ENCODE data around the gene CCDC171. TPM values are rescaled to one million over a fixed set of nuclear protein-coding genes. Genes with fewer than 3 reads are reported as not detected.

The CCDC171 gene
- total RNA-seq, 2 donors from 2014 or later, result 4.9 to 6.0 TPM

DNA sequence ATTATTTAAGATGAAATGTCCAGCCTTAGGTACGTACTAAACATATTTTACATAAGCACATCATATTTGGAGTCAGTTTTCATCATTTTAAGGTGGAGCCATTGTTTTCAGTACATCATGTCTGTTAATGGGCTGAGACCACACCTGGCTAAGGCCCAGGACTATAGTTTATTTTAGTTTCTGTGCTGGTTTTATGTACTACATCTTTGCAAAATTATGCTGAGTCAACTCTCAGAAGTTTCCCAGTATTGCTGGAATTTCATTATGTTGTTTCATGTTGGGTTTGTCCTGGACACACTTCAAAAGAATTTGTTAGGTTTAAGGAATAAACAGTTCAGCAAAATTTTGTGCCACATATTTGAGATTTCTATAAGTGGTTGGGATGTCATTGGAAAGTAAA is 171.2 kb downstream of the CCDC171 start:
- no peak for ATAC-seq (replicated peaks in 1 of 2)
- Mint-ChIP-seq H3K27ac (no peak overlapping the region), H3K36me3 (ENCODE audit: insufficient read depth in 2 of 2) (no peaks in the 10 kb centered on the region), H3K4me3 (no peak overlapping the region), H3K4me1 (ENCODE audit: low read depth) (no peaks in the 10 kb centered on the region), H3K9me3 (no peaks in the 10 kb centered on the region), H3K27me3 (ENCODE audit: low read depth) (no peaks in the 10 kb centered on the region)
- DNase-seq, result no peak

DNA sequence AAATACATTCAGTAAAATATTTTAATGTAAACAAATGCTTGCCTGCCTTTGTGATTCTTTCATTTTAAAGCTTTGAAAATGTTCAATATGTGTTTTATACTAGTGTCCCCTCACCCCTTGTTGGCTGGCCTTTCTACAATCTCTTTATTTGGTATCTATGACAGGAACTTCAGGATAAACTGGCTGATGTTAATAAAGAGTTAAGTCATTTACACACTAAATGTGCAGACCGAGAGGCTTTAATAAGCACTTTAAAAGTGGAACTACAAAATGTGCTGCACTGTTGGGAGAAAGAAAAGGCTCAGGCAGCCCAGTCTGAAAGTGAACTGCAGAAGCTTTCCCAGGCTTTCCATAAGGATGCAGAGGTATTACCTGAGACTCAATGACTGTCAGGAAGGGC is 171.8 kb downstream of the CCDC171 start:
- Mint-ChIP-seq H3K36me3 (ENCODE audit: insufficient read depth in 2 of 2) (no peaks in the 10 kb centered on the region), H3K4me1 (ENCODE audit: low read depth) (no peaks in the 10 kb centered on the region)
- no peak for ATAC-seq (replicated peaks in 1 of 2)

DNA sequence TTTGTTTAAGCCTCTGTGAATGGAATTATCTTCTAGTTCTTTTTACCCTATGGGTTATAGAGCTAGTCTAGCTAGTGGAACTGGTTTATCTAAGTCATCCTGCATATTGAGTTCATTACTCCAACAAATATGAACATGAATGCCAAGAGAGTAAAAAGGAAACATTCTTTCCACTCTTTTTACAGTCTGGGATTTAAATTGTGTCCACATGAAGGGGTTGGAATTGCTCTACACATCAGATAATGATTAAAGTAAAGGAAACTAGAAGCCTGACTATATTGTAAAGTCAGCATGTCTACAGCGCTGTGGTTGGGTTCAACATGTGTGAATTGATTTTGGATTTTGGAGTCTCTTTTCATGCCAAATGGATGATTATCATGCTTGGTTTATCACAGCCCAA is 173.1 kb downstream of the CCDC171 start:
- H3K9me3 Mint-ChIP-seq, result no peaks in the 10 kb centered on the region
- H3K36me3 Mint-ChIP-seq (ENCODE audit: insufficient read depth in 2 of 2), result no peaks in the 10 kb centered on the region
- ATAC-seq (replicated peaks in 1 of 2), result no peak
- no peaks in the 10 kb centered on the region for H3K27me3 Mint-ChIP-seq (ENCODE audit: low read depth)
- no peak for DNase-seq
- no peaks in the 10 kb centered on the region for H3K4me1 Mint-ChIP-seq (ENCODE audit: low read depth)
- no peak overlapping the region for H3K4me3 Mint-ChIP-seq
- no peak overlapping the region for H3K27ac Mint-ChIP-seq

More for the DNA sequence above, 171.8 kb downstream of the CCDC171 start:
- no peak for DNase-seq
- Mint-ChIP-seq H3K9me3 (no peaks in the 10 kb centered on the region), H3K27ac (no peak overlapping the region), H3K27me3 (ENCODE audit: low read depth) (no peaks in the 10 kb centered on the region), H3K4me3 (no peak overlapping the region)

DNA sequence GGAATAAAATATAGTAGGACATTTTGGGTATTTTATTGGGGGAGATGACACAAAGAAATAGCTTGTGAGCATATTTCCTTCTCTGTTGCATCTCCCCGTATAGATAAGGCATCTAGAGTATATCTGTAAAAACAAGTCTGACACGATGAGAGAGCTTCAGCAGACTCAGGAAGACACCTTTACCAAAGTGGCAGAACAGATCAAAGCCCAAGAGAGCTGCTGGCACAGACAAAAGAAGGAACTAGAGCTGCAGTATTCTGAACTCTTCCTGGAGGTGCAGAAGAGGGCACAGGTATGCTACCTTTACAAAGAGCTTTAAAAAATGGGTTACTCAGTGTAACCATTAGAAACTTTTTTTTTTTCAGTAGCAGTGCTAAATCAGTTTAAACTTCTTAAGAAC is 176.7 kb downstream of the CCDC171 start:
- no peaks in the 10 kb centered on the region for H3K9me3 Mint-ChIP-seq
- no peaks in the 10 kb centered on the region for H3K27me3 Mint-ChIP-seq (ENCODE audit: low read depth)
- H3K27ac Mint-ChIP-seq, result no peak overlapping the region
- no peaks in the 10 kb centered on the region for H3K36me3 Mint-ChIP-seq (ENCODE audit: insufficient read depth in 2 of 2)
- no peaks in the 10 kb centered on the region for H3K4me1 Mint-ChIP-seq (ENCODE audit: low read depth)
- DNase-seq (no peak), ATAC-seq (replicated peaks in 1 of 2) (no peak)
- H3K4me3 Mint-ChIP-seq, result no peak overlapping the region

DNA sequence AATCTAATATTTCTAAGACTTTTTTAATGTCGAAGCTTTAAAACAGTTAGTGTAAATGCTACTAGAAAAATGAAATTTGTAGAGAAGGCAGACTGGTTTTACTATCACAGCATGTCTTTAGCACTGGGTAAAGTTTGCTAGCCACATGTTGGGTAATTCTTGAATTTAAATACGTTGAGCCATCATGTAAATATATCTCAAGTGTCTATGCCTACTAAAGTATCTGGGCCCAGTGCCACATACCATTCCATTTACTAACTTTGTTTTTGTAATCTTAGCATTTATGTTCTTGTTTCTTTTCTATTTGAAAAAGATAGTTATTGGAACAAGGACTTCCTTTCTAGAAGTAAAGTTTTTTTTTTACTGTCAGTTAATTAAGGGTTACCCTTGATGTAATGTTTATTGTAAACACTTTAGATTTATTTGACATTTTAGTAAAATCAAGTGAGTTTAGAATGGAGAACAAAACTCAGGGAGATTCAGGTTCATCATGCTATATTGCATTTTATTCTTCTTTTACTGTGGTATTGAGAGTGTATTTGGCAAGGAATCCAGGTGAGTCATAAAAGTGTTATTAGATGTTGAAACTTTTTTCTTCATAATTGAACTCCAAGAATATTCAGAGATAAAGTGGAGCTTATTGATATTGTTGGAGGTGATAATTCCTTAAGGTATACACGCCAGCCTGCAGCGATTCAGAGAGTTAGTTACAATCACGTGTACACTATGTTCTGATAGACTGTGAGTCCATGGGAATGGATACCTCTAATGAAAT is 182.4 kb downstream of the CCDC171 start:
- Mint-ChIP-seq H3K4me3 (no peak overlapping the region), H3K9me3 (no peaks in the 10 kb centered on the region), H3K36me3 (ENCODE audit: insufficient read depth in 2 of 2) (no peaks in the 10 kb centered on the region), H3K27me3 (ENCODE audit: low read depth) (no peaks in the 10 kb centered on the region), H3K4me1 (ENCODE audit: low read depth) (no peaks in the 10 kb centered on the region), H3K27ac (no peak overlapping the region)
- ATAC-seq (replicated peaks in 1 of 2), result no peak
- DNase-seq, result no peak

DNA sequence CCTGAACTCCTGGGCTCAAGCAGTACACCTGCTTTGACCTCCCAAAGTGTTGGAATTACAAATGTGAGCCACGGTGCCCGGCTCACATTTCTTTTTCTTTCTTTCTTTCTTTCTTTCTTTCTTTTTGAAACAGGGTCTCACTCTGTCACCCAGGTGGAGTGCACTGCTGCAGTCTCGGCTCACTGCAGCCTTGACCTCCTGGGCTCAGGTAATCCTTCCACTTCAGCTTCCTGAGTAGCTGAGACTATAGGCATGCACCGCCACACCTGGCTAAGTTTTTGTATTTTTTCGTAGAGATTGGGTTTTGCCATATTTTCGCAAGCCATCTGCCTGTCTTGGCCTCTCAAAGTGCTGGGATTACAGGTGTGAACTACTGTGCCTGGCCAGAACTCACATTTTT is 183.7 kb downstream of the CCDC171 start:
- DNase-seq (no peak), ATAC-seq (replicated peaks in 1 of 2) (no peak)
- Mint-ChIP-seq H3K36me3 (ENCODE audit: insufficient read depth in 2 of 2) (no peaks in the 10 kb centered on the region), H3K27me3 (ENCODE audit: low read depth) (no peaks in the 10 kb centered on the region), H3K27ac (no peak overlapping the region), H3K9me3 (no peaks in the 10 kb centered on the region), H3K4me3 (no peak overlapping the region), H3K4me1 (ENCODE audit: low read depth) (no peaks in the 10 kb centered on the region)

DNA sequence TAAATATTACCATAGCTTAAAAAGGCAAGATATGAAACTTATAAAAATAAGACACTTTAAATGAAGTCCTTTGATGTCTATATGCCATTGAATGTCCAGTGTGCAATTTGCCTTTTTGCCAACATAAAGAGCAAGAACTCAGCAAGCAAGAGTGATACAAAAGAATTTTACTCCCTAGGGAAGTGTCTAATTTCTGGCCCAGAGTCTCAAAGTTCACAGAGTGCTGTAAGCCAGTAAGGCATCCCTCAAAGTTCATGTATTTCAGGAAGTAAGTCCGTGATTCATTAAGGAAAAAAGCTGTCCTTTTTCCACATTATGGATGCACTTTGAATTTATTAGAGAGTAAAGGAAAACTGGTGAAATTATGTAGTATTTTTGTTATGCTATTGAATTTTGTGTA is 185.2 kb downstream of the CCDC171 start:
- no peaks in the 10 kb centered on the region for H3K4me1 Mint-ChIP-seq (ENCODE audit: low read depth)
- DNase-seq (no peak), ATAC-seq (replicated peaks in 1 of 2) (no peak)
- no peaks in the 10 kb centered on the region for H3K36me3 Mint-ChIP-seq (ENCODE audit: insufficient read depth in 2 of 2)
- H3K9me3 Mint-ChIP-seq, result no peaks in the 10 kb centered on the region
- H3K4me3 Mint-ChIP-seq, result no peak overlapping the region
- H3K27ac Mint-ChIP-seq, result no peak overlapping the region
- no peaks in the 10 kb centered on the region for H3K27me3 Mint-ChIP-seq (ENCODE audit: low read depth)

DNA sequence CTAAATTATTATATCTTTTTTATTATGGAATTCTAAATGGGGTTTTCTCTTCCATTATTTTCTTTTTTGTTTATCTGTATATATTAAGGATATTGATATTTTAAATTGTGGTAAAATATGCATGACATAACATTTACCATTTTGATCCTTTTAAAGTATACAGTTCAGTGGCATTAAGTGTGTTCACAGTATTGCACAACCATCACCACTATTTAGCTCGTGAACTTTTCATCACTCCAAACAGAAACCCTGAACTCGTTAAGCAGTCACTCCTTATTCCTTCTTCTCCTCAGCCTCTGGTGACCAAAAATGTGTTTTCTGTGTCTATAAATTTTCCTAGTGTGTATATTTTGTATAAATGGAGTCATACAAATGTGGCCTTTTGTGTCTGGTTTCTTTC is 188.2 kb downstream of the CCDC171 start:
- H3K36me3 Mint-ChIP-seq (ENCODE audit: insufficient read depth in 2 of 2), result no peaks in the 10 kb centered on the region
- H3K4me1 Mint-ChIP-seq (ENCODE audit: low read depth), result no peaks in the 10 kb centered on the region
- H3K27ac Mint-ChIP-seq, result no peak overlapping the region
- ATAC-seq (replicated peaks in 1 of 2) (no peak), DNase-seq (no peak)
- H3K27me3 Mint-ChIP-seq (ENCODE audit: low read depth), result no peaks in the 10 kb centered on the region
- no peak overlapping the region for H3K4me3 Mint-ChIP-seq
- H3K9me3 Mint-ChIP-seq, result no peaks in the 10 kb centered on the region

DNA sequence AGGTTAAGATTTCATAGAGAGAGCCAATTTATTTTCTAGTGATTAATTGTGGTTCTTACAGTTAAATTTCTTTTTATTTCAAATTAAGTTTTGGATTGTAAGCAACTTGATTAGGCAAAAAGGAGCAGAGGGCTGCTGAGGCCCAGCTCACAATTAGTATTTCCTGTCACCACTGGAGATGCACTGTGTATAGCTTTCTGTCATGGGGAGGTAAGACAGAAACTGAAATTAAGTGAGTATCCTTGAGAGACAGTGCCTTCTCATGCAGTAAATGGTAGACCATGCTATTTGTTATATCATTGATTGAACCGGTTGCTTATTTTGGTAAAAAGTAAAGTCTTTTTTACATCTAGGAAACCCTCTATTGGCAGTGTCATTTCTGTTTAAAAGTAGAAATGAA is 190.7 kb downstream of the CCDC171 start:
- Mint-ChIP-seq H3K4me1 (ENCODE audit: low read depth) (no peaks in the 10 kb centered on the region), H3K9me3 (peaks cover 2 to 6% of the 10 kb centered on the region in 2 donors), H3K4me3 (no peak overlapping the region), H3K36me3 (ENCODE audit: insufficient read depth in 2 of 2) (peaks cover 3 to 4% of the 10 kb centered on the region in 2 donors), H3K27ac (no peak overlapping the region), H3K27me3 (ENCODE audit: low read depth) (no peaks in the 10 kb centered on the region)
- ATAC-seq (replicated peaks in 1 of 2) (no peak), DNase-seq (no peak)

DNA sequence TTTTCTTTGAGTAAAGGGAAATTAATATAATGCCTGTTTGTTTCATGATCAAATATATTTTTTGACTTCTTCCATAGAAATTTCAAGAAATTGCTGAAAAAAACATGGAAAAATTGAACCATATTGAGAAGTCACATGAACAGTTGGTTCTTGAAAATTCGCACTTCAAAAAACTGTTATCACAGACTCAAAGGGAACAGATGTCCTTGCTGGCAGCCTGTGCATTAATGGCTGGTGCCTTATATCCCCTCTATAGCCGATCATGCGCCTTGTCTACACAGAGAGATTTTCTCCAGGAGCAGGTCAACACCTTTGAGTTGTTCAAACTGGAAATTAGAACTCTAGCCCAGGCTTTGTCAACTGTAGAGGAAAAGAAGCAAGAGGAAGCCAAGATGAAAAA is 191.4 kb downstream of the CCDC171 start:
- peaks cover 3 to 4% of the 10 kb centered on the region in 2 donors for H3K36me3 Mint-ChIP-seq (ENCODE audit: insufficient read depth in 2 of 2)

DNA sequence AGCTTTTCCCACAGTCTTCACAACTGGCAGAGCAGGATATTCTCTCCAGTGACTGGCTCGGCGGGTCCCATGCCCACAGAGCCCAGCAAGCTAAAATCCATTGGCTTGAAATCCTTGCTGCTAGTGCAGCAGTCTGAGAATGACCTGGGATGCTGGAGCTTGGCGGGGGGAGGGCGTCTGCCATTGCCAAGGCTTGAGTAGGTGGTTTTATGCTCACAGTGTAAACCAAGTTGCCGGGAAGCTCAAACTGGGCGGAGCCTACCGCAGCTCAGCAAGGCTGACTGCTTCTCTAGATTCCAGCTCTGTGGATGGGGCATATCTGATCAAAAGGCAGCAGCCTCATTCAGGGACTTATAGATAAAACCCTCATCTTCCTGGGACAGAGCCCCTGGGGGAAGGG is 194.1 kb downstream of the CCDC171 start:
- ATAC-seq (replicated peaks in 1 of 2) (no peak), DNase-seq (no peak)
- Mint-ChIP-seq H3K9me3 (peaks cover 6 to 12% of the 10 kb centered on the region in 2 donors), H3K4me1 (ENCODE audit: low read depth) (no peaks in the 10 kb centered on the region), H3K36me3 (ENCODE audit: insufficient read depth in 2 of 2) (peaks cover 3 to 4% of the 10 kb centered on the region in 2 donors), H3K27ac (no peak overlapping the region), H3K4me3 (no peak overlapping the region), H3K27me3 (ENCODE audit: low read depth) (no peaks in the 10 kb centered on the region)

More for the DNA sequence above, 191.4 kb downstream of the CCDC171 start:
- ATAC-seq (replicated peaks in 1 of 2) (no peak), DNase-seq (no peak)
- no peak overlapping the region for H3K4me3 Mint-ChIP-seq
- peaks cover 2 to 8% of the 10 kb centered on the region in 2 donors for H3K9me3 Mint-ChIP-seq
- no peak overlapping the region for H3K27ac Mint-ChIP-seq
- H3K27me3 Mint-ChIP-seq (ENCODE audit: low read depth), result no peaks in the 10 kb centered on the region
- H3K4me1 Mint-ChIP-seq (ENCODE audit: low read depth), result no peaks in the 10 kb centered on the region

DNA sequence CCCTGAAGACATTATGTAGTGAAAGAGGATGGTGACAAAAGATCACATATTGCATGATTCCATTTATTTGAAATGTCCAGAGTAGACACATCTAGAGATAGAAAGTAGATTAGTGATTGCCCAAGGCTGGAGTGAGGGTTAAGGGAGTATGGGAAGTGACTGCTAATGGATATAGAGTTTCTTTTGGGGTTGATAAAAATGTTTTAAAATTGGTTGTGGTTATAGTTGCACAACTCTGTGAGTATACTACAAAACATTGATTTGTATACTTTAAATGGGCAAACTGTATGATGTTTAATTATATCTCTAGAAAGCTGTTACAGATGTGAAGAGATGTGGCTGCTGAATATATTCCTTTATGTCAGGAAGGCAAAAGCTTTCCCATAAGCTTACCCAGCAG is 202.8 kb downstream of the CCDC171 start:
- Mint-ChIP-seq H3K4me1 (ENCODE audit: low read depth) (no peaks in the 10 kb centered on the region), H3K9me3 (no peaks in the 10 kb centered on the region), H3K27ac (no peak overlapping the region), H3K36me3 (ENCODE audit: insufficient read depth in 2 of 2) (no peaks in the 10 kb centered on the region), H3K4me3 (no peak overlapping the region), H3K27me3 (ENCODE audit: low read depth) (no peaks in the 10 kb centered on the region)
- DNase-seq (no peak), ATAC-seq (replicated peaks in 1 of 2) (no peak)

DNA sequence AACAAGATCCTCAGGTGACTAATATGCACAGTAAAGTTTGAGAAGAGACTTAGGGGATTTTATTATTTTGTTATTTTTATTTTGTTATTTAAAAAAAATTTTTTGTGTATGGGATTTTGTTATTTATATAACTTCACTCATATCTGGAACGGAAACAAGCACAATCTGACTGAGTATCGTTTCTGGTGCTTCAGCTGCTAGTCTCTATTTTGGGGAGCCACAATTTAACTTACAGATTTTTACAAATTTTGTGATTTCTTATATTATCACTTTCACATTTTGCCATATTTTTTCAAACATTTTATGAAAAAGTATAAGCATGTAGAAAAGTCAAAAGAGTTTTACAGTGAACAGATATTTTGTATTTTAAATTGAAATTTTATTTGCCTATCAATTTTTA is 208.7 kb downstream of the CCDC171 start:
- Mint-ChIP-seq H3K36me3 (ENCODE audit: insufficient read depth in 2 of 2) (no peaks in the 10 kb centered on the region), H3K27ac (no peak overlapping the region), H3K27me3 (ENCODE audit: low read depth) (no peaks in the 10 kb centered on the region), H3K4me1 (ENCODE audit: low read depth) (no peaks in the 10 kb centered on the region), H3K9me3 (no peaks in the 10 kb centered on the region), H3K4me3 (no peak overlapping the region)
- ATAC-seq (replicated peaks in 1 of 2) (no peak), DNase-seq (no peak)

DNA sequence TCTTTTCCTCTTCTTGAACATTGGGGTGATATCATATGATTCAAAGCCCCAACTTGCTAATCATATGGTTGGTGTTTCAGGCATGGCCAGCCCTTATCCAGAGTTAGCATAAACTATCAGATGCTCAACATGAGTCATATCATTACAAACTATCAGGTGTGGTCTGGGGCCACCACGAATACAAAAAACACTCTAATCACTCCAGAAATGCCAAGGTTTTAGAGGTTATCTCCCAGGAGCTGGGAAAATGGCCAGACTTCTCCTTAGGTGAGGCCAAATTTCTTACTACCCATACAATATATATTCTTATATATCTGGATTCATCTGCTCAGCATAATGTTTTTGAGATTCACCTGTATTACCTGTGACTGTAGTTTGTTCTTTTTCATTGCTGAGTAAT is 210.5 kb downstream of the CCDC171 start:
- Mint-ChIP-seq H3K27ac (no peak overlapping the region), H3K36me3 (ENCODE audit: insufficient read depth in 2 of 2) (no peaks in the 10 kb centered on the region), H3K27me3 (ENCODE audit: low read depth) (no peaks in the 10 kb centered on the region), H3K4me1 (ENCODE audit: low read depth) (no peaks in the 10 kb centered on the region), H3K4me3 (no peak overlapping the region), H3K9me3 (no peaks in the 10 kb centered on the region)
- DNase-seq (no peak), ATAC-seq (replicated peaks in 1 of 2) (no peak)
